Upper lobe of left lung (tissue), 4 donors: Measurements from ENCODE around the gene SCLY.

Source experiments
- CTCF ChIP-seq, 6 experiments: fragments of 450-650 bp in 4 of 6; fragments of 200-600 bp in 2 of 6; sonication (generic) in 2 of 6; IDR thresholded peaks; one replicate each; pipeline ENCODE4 v1.5.1; 2016 to 2019; ENCODE audit warnings: antibody characterized with exemption in 6 of 6
- EP300 ChIP-seq, 4 donors: sonication (generic); formaldehyde crosslinking; IDR thresholded peaks; one replicate each; pipeline ENCODE4 v1.5.1; 2017; ENCODE audit warnings: antibody characterized with exemption in 4 of 4, control low read depth in 2 of 4
- POLR2A ChIP-seq, 4 donors: fragments of 450-650 bp; IDR thresholded peaks; one replicate each; pipeline ENCODE4 v1.5.1; 2016 to 2017; ENCODE audit warnings: antibody characterized with exemption in 4 of 4, mild to moderate bottlenecking in 2 of 4
- POLR2AphosphoS5 ChIP-seq, 2 donors: sonication (generic); formaldehyde crosslinking; IDR thresholded peaks; one replicate each; pipeline ENCODE4 v1.5.1; 2017; ENCODE audit warnings: antibody characterized with exemption in 2 of 2

GRCh38 chr2:238108423-238109183 lies 47.8 kb downstream of the SCLY start:
- TF ChIP-seq POLR2A (IDR thresholded peaks at IDR 0.05) (no peak), POLR2AphosphoS5 (IDR thresholded peaks at IDR 0.05) (no peak), EP300 (IDR thresholded peaks at IDR 0.05) (no peak), CTCF (IDR thresholded peaks at IDR 0.05) (no peak)
